ENCODE measurements around the gene BACH1.

- TF ChIP-seq POLR2A (IDR thresholded peaks at IDR 0.05; ENCODE audit: low read length) (no peak), GATA1 (IDR thresholded peaks at IDR 0.05; ENCODE audit: low read depth, low read length) (no peak)
Observed at GRCh38 chr21:29346281-29346680, 47.6 kb downstream of the BACH1 start.

All from erythroblast (primary cell).